Urothelium cell line (cell line): ENCODE results near the gene TUT7.
"Not testable (repeated sequence)": the region's sequence is repeated elsewhere in the genome, so short reads cannot be mapped to it uniquely, and the experiment has no call there.

Experiments used
- DNase-seq: peaks from one replicate; pipeline ENCODE4 v3.0.0; 2011; ENCODE audit warnings: low spot score, mixed read lengths
- FAIRE-seq: peaks from 2 replicates; lab custom pipeline; 2011; peaks lifted over from hg19 to GRCh38; lab: Jason Lieb, UNC

The TUT7 gene

DNA sequence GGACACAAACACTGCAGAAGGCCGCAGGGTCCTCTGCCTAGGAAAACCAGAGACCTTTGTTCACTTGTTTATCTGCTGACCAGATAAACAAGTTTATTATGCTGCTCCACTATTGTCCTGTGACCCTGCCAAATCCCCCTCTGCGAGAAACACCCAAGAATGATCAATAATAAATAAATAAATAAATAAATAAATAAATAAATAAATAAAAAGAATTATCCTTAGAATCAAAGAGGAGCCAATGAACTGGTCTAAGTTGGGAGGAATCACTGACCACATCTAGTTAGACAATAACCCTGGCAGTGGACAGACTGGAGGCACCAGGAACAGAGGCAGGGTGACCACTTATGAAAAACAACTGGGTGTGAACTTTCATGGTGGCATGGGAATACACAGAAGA is 41.3 kb downstream of the TUT7 start:
- FAIRE-seq, DNase-seq: not testable (repeated sequence)

- DNase-seq, result no peak
- FAIRE-seq, result no peak
Measured at GRCh38 chr9:86308687-86309086, 45.5 kb downstream of the TUT7 start.

- no peak for FAIRE-seq
- no peak for DNase-seq
Measured at GRCh38 chr9:86304236-86304730, 49.9 kb downstream of the TUT7 start.

- peak; percentile 5 for DNase-seq
Measured at GRCh38 chr9:86303316-86303975, 50.8 kb downstream of the TUT7 start.

DNA sequence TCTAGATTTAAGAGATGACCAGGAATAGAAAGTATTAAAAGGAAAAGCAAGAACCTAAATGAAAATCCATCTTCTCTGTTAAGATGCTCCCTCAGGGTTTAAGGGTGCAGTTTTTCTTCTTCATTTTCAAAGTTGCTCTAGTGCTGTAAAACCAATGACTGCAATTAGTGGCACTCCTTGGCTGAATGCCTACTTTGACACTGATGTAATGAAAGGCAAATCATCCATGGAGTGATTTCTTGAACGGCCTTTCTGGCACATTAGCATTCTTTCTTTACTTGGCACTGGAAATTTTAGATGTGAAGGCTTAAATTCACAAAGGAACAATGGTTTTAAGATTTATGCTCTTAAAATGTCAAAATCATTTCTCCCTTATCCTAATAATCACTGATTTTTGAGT is 52.5 kb downstream of the TUT7 start:
- DNase-seq, result no peak
- no peak for FAIRE-seq

More at GRCh38 chr9:86303316-86303975, 50.8 kb downstream of the TUT7 start:
- FAIRE-seq, result no peak

- no peak for FAIRE-seq
- no peak for DNase-seq
Measured at GRCh38 chr9:86300701-86301100, 53.5 kb downstream of the TUT7 start.

- DNase-seq (no peak), FAIRE-seq (no peak)
Measured at GRCh38 chr9:86298873-86299272, 55.3 kb downstream of the TUT7 start.

GRCh38 chr9:86290341-86290740 is 63.9 kb downstream of the TUT7 start:
- not testable (repeated sequence) for DNase-seq, FAIRE-seq

- DNase-seq (no peak), FAIRE-seq (no peak)
Measured at GRCh38 chr9:86288499-86289198, 65.6 kb downstream of the TUT7 start.

- DNase-seq, result no peak
- FAIRE-seq, result no peak
Measured at GRCh38 chr9:86287013-86287412, 67.2 kb downstream of the TUT7 start.

GRCh38 chr9:86286278-86286677 is 67.9 kb downstream of the TUT7 start:
- FAIRE-seq, result no peak

DNA sequence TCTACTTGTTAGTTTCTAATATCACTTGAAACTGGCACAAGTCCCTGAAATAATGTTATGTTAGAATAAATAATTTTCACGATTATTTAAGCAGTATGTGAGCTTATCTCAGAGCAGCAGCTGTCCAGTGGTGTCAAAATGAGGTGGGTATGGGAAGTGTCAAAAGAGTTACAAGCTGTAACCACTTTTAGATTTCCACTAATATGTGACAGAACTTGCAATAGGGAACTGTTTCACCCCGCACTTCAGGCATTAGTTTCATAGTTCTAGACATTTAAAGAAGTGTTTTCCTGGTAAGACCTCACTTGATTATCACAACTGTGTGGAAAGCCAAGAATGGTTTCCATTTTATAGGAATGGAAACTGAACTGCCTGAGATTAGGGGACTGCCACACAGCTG is 68.9 kb downstream of the TUT7 start:
- DNase-seq (no peak), FAIRE-seq (no peak)

More at GRCh38 chr9:86286278-86286677, 67.9 kb downstream of the TUT7 start:
- no peak for DNase-seq

DNA sequence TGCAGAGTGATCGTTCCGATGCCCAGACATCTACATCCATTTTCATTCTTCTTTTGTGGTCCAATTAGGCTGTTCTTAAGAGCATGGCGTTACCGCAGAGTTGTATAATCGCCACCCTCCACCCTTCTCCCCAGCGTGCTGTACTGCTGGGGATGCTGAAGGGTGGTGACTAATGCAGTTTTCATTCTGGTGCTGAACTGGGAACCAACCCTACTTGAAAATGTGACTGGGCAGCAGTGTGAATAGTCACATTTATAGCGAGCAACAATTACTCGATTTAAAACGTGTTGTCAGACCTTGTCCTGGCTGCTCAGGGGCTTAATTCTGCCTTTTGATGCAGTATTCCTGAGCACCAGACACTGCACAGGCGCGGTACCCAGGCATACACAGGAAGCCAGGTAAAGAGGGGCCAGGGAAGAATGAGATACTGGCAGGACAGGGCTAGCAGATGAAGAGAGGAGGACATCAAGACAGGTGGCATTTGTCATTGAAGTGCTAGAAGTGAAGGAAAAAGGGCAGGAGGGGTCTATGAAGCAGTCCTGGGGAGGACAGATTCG is 71.2 kb downstream of the TUT7 start:
- peak; percentile 43 for DNase-seq
- no peak for FAIRE-seq

DNA sequence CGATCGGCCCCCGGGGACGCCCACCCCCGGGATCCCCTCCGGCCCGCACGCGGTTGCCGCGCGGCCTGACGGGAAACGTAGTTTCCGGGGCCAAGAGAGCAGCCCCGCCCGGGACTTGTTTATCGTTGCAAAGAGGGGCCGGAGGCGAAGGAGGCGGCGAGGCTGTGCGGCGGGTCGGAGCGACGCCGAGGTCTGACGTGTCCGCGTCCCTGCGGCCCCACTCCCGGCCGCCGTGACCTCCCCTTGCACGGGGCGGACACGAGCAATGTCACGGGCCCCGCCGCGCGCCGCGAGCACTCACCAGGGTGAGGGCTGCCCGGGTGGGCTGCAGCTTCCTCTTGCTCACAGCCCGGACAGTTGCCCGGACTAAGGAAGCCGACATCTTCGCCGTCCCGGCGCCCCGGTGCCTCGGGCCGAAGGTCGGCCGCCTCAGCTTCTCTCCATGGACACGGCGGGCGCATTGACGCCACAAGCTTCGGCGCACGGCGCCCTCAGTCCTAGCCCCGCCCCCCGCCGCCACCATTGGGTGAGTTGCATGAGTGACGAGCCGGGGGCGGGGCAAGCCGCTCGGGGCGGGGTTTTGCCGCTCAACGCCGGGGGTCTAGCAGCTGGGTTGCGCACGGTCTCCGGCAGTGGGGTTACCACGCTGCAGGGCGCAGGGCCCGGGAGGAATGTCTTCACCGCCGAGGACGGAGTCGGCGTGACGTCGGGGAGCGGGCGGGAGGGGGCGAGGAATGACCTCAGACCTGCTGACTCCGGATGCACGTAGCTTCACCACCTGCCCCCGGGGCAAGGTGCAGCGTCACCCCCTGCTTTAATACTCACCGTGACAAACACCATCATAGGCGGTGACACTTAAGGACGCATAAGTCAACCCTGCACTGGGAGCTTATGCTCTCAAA is 71.9 kb downstream of the TUT7 start, which contains the start of gene ISCA1:
Gene ISCA1, minus strand, starts transcription at position 462 of the 902 bp plus-strand sequence. Its CDS starts 80 bp downstream, at position 382.
- peak; percentile 94 for DNase-seq
- no peak for FAIRE-seq

DNA sequence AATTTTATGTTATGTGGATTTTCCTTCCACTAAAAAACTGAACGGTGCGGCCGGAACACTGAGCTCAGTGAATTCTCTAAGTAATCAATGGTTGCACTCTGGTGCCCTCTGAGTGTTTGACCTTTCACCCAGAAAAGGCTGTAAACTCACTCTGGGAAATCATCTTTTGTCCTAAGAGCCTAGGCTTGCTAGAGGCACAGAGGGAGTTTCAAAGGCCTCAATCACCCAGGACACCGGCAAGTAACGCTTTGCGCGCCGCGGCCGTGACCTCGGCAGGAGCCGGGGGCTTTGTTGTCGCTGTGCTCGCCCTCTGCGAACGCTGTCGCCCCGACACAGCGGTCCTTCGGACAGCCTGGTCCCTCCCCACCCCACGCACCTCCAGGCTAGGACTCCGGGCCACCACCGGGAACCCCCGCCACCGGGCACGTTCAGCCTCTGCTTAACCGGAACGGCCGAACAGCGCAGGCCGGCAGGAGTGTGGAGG is 72.6 kb downstream of the TUT7 start:
- DNase-seq, result no peak
- no peak for FAIRE-seq

DNA sequence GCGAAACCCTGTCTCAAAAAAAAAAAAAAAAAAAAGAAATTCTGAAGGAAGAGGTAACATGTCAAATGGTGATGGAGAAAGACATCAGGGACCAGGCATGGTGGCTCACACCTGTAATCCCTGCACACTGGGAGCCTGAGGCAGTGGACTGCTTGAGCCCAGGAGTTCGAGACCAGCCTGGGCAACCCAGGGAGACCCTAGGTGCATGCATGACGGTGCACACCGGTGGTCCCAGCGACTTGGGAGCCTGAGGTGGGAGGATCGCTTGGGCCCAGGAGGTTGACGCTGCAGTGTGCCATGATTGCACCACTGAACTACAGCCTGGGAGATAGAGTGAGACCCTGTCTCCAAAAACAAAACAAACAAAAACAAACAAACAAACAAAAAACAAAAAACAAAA is 73.6 kb downstream of the TUT7 start:
- DNase-seq (no peak), FAIRE-seq (no peak)

DNA sequence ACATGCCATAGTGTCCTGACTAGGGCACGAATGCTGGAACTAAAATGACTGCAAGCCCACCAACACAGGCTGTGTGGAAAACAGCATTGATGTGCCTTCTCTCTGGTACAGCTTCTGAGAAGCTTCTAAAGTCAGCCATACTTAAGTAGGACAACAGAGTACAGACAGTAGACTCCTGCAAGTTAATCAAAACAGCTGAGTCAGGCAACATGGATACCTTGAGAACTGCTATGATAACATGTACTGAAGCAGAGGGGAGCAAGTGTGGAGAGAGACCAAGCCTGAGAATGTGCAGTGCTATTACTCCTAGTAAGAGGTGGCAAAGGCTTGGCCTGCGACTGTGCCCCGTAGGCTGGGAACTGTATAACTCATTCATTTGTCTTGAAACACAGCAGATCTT is 74.4 kb downstream of the TUT7 start:
- FAIRE-seq (no peak), DNase-seq (no peak)

DNA sequence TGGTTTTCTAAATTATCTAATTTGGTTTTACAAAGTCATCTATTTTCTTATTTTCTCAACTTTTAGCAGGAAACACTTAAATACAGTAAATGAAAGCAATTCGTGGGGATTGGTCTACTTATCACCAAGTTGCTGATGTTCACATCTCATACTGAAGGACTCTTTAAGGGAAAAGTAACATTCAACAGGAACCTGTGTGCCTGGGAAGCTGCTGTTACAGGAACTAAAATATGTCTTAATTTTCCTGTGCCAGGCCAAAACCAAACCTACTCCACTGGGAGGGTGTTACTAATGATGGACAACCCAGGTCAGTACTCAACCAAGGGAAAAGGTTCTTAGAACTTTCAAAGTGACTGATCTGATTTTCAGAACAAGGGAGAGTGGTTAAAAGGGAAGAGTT is 77.1 kb downstream of the TUT7 start:
- DNase-seq, result no peak
- FAIRE-seq, result no peak

- FAIRE-seq (no peak), DNase-seq (no peak)
Measured at GRCh38 chr9:86275962-86276361, 78.2 kb downstream of the TUT7 start.

- FAIRE-seq (no peak), DNase-seq (no peak)
Measured at GRCh38 chr9:86274821-86275643, 79.2 kb downstream of the TUT7 start.
